WTC11 (cell line): ENCODE results near the gene FSD2. TPM values are rescaled to one million over a fixed set of nuclear protein-coding genes. Genes with fewer than 3 reads are reported as not detected.

Experiments used
- ATAC-seq: fragments of 200-7000 bp; cut with Tn5 transposase; 2 replicates; pipeline ENCODE4 v1.10.0; 2021; ENCODE audit warnings: mild to moderate bottlenecking, moderate library complexity
- CTCF ChIA-PET: fragments of 300-600 bp; sonication (Branson Sonifier 250); formaldehyde crosslinking; loops from one replicate; lab custom pipeline; 2021; ENCODE audit warnings: antibody characterized with exemption; lab: Charles Lee
- POLR2A ChIA-PET: fragments of 350-600 bp; sonication (Branson Sonifier 250); formaldehyde crosslinking; loops from one replicate; lab custom pipeline; 2021; ENCODE audit warnings: antibody characterized with exemption; lab: Charles Lee
- DNase-seq: peaks from one replicate; pipeline ENCODE4 v3.0.0; 2021; ENCODE audit warnings: low spot score
- H3K27ac Mint-ChIP-seq: 2 replicates; pipeline ENCODE4 v1.8.0; 2021; ENCODE audit warnings: mixed read lengths
- H3K27me3 Mint-ChIP-seq: 2 replicates; pipeline ENCODE4 v1.8.0; 2021; ENCODE audit warnings: low read depth, mild to moderate bottlenecking, moderate library complexity, mixed read lengths
- H3K36me3 Mint-ChIP-seq: 2 replicates; pipeline ENCODE4 v1.8.0; 2021; ENCODE audit warnings: mixed read lengths
- H3K4me1 Mint-ChIP-seq: 2 replicates; pipeline ENCODE4 v1.8.0; 2022; ENCODE audit warnings: mixed read lengths
- H3K4me3 Mint-ChIP-seq: 2 replicates; pipeline ENCODE4 v1.8.0; 2021; ENCODE audit warnings: mild to moderate bottlenecking, moderate library complexity, mixed read lengths
- H3K9me3 Mint-ChIP-seq: 2 replicates; pipeline ENCODE4 v1.8.0; 2021; ENCODE audit warnings: mixed read lengths
- ATF1 ChIP-seq: sonication (generic); formaldehyde crosslinking; IDR thresholded peaks from 2 replicates; pipeline ENCODE4 v1.8.1; 2023; ENCODE audit warnings: mild to moderate bottlenecking, moderate library complexity, missing genetic modification reagents
- EMX1 ChIP-seq: fragments of 250-450 bp; sonication (Bioruptor Pico); IDR thresholded peaks from 2 replicates; pipeline ENCODE4 v1.8.0; 2021; ENCODE audit warnings: mild to moderate bottlenecking
- FOXJ3 ChIP-seq: sonication (generic); formaldehyde crosslinking; IDR thresholded peaks from 2 replicates; pipeline ENCODE4 v1.9.0; 2021; ENCODE audit warnings: missing genetic modification reagents, mild to moderate bottlenecking, borderline replicate concordance
- FOXK1 ChIP-seq: sonication (generic); formaldehyde crosslinking; IDR thresholded peaks from 2 replicates; pipeline ENCODE4 v1.8.0; 2022; ENCODE audit warnings: mild to moderate bottlenecking, moderate library complexity, missing genetic modification reagents
- FOXP1 ChIP-seq: sonication (generic); formaldehyde crosslinking; IDR thresholded peaks from 2 replicates; pipeline ENCODE4 v1.8.0; 2022; ENCODE audit warnings: missing genetic modification reagents, mild to moderate bottlenecking, moderate library complexity, borderline replicate concordance
- JAZF1 ChIP-seq: fragments of 250-450 bp; sonication (Bioruptor Pico); IDR thresholded peaks from 2 replicates; pipeline ENCODE4 v1.9.0; 2021; ENCODE audit warnings: moderate library complexity, mild to moderate bottlenecking, inconsistent platforms
- MYBL2 ChIP-seq: sonication (generic); formaldehyde crosslinking; IDR thresholded peaks from 2 replicates; pipeline ENCODE4 v1.8.1; 2023; ENCODE audit warnings: mild to moderate bottlenecking, moderate library complexity, missing genetic modification reagents
- NR1H2 ChIP-seq: sonication (generic); formaldehyde crosslinking; IDR thresholded peaks from 2 replicates; pipeline ENCODE4 v1.9.0; 2021; ENCODE audit warnings: mild to moderate bottlenecking, moderate library complexity, missing genetic modification reagents
- PRRX2 ChIP-seq: fragments of 250-450 bp; sonication (Bioruptor Pico); IDR thresholded peaks from 2 replicates; pipeline ENCODE4 v1.8.0; 2021; ENCODE audit warnings: mild to moderate bottlenecking
- ZNF263 ChIP-seq: sonication (generic); formaldehyde crosslinking; IDR thresholded peaks from 2 replicates; pipeline ENCODE4 v1.8.1; 2022; ENCODE audit warnings: low read depth, mild to moderate bottlenecking, moderate library complexity, missing genetic modification reagents
- ZNF396 ChIP-seq: fragments of 250-450 bp; sonication (Bioruptor Pico); IDR thresholded peaks from 2 replicates; pipeline ENCODE4 v1.8.0; 2021; ENCODE audit warnings: mild to moderate bottlenecking, moderate library complexity, borderline replicate concordance
- ZNF416 ChIP-seq: fragments of 250-450 bp; sonication (Bioruptor Pico); IDR thresholded peaks from 2 replicates; pipeline ENCODE4 v1.9.0; 2021; ENCODE audit warnings: mild to moderate bottlenecking, inconsistent platforms
- total RNA-seq: library from RNA; stranded (reverse); gene quantifications from 3 replicates; pipeline ENCODE4 v1.2.3, GENCODE V29; 2021
- TF ChIP-seq, protein P1 (sequence below): sonication (generic); formaldehyde crosslinking; IDR thresholded peaks from 2 replicates; pipeline ENCODE4 v1.8.1; 2023; ENCODE audit warnings: mild to moderate bottlenecking, missing genetic modification reagents, moderate library complexity
- TF ChIP-seq, protein P2 (sequence below): sonication (generic); formaldehyde crosslinking; IDR thresholded peaks from 2 replicates; pipeline ENCODE4 v1.8.0; 2023; ENCODE audit warnings: missing genetic modification reagents, mild to moderate bottlenecking, borderline replicate concordance
- TF ChIP-seq, protein P3 (sequence below): sonication (generic); formaldehyde crosslinking; IDR thresholded peaks from 2 replicates; pipeline ENCODE4 v1.8.0; 2022; ENCODE audit warnings: mild to moderate bottlenecking, missing genetic modification reagents
- TF ChIP-seq, protein P4 (sequence below): sonication (generic); formaldehyde crosslinking; IDR thresholded peaks from 2 replicates; pipeline ENCODE4 v1.8.1; 2022; ENCODE audit warnings: mild to moderate bottlenecking, moderate library complexity, missing genetic modification reagents
- TF ChIP-seq, protein P5 (sequence below): fragments of 250-450 bp; sonication (Bioruptor Pico); IDR thresholded peaks from 2 replicates; pipeline ENCODE4 v1.9.0; 2021; ENCODE audit warnings: mild to moderate bottlenecking, borderline replicate concordance

The FSD2 gene
- total RNA-seq, 1 experiment from 2014 or later: not detected

DNA sequence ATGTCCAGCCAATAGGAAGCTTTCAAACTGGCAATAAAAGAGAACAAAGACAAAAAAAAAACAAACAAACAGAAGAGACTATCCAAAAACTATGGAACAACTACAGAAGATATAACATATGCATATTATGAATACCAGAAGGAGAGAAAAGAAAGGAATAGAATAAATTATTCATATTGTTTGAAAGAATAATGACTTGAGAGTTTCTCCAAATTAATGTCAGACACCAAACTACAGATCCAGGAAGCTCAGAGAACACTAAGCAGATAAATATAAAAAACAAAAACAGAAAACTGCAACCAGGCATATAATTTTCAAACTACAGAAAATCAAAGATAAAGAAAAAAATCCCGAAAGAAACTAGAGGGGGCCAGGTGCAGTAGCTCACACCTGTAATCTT is 62.1 kb downstream of the FSD2 start:
- TF ChIP-seq ZNF396 (CRISPR knock-in tag): no peak
- TF ChIP-seq PRRX2 (CRISPR knock-in tag): no peak
- TF ChIP-seq JAZF1 (CRISPR knock-in tag): no peak
- TF ChIP-seq FOXJ3 (CRISPR knock-in tag): no peak
- TF ChIP-seq FOXK1: no peak
- TF ChIP-seq FOXP1 (CRISPR knock-in tag): no peak
- TF ChIP-seq, protein P1, sequence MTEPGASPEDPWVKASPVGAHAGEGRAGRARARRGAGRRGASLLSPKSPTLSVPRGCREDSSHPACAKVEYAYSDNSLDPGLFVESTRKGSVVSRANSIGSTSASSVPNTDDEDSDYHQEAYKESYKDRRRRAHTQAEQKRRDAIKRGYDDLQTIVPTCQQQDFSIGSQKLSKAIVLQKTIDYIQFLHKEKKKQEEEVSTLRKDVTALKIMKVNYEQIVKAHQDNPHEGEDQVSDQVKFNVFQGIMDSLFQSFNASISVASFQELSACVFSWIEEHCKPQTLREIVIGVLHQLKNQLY: no peak
- TF ChIP-seq, protein P2, sequence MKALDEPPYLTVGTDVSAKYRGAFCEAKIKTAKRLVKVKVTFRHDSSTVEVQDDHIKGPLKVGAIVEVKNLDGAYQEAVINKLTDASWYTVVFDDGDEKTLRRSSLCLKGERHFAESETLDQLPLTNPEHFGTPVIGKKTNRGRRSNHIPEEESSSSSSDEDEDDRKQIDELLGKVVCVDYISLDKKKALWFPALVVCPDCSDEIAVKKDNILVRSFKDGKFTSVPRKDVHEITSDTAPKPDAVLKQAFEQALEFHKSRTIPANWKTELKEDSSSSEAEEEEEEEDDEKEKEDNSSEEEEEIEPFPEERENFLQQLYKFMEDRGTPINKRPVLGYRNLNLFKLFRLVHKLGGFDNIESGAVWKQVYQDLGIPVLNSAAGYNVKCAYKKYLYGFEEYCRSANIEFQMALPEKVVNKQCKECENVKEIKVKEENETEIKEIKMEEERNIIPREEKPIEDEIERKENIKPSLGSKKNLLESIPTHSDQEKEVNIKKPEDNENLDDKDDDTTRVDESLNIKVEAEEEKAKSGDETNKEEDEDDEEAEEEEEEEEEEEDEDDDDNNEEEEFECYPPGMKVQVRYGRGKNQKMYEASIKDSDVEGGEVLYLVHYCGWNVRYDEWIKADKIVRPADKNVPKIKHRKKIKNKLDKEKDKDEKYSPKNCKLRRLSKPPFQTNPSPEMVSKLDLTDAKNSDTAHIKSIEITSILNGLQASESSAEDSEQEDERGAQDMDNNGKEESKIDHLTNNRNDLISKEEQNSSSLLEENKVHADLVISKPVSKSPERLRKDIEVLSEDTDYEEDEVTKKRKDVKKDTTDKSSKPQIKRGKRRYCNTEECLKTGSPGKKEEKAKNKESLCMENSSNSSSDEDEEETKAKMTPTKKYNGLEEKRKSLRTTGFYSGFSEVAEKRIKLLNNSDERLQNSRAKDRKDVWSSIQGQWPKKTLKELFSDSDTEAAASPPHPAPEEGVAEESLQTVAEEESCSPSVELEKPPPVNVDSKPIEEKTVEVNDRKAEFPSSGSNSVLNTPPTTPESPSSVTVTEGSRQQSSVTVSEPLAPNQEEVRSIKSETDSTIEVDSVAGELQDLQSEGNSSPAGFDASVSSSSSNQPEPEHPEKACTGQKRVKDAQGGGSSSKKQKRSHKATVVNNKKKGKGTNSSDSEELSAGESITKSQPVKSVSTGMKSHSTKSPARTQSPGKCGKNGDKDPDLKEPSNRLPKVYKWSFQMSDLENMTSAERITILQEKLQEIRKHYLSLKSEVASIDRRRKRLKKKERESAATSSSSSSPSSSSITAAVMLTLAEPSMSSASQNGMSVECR (CRISPR knock-in tag): no peak
- TF ChIP-seq ZNF263: no peak
- TF ChIP-seq EMX1 (CRISPR knock-in tag): no peak
- TF ChIP-seq MYBL2 (CRISPR knock-in tag): no peak
- no peak for TF ChIP-seq NR1H2 (CRISPR knock-in tag)
- no peak for TF ChIP-seq ZNF416 (CRISPR knock-in tag)
- TF ChIP-seq, protein P3, sequence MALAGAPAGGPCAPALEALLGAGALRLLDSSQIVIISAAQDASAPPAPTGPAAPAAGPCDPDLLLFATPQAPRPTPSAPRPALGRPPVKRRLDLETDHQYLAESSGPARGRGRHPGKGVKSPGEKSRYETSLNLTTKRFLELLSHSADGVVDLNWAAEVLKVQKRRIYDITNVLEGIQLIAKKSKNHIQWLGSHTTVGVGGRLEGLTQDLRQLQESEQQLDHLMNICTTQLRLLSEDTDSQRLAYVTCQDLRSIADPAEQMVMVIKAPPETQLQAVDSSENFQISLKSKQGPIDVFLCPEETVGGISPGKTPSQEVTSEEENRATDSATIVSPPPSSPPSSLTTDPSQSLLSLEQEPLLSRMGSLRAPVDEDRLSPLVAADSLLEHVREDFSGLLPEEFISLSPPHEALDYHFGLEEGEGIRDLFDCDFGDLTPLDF (CRISPR knock-in tag): no peak
- TF ChIP-seq, protein P4, sequence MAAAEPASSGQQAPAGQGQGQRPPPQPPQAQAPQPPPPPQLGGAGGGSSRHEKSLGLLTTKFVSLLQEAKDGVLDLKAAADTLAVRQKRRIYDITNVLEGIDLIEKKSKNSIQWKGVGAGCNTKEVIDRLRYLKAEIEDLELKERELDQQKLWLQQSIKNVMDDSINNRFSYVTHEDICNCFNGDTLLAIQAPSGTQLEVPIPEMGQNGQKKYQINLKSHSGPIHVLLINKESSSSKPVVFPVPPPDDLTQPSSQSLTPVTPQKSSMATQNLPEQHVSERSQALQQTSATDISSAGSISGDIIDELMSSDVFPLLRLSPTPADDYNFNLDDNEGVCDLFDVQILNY (CRISPR knock-in tag): no peak
- TF ChIP-seq ATF1: no peak
- TF ChIP-seq, protein P5, sequence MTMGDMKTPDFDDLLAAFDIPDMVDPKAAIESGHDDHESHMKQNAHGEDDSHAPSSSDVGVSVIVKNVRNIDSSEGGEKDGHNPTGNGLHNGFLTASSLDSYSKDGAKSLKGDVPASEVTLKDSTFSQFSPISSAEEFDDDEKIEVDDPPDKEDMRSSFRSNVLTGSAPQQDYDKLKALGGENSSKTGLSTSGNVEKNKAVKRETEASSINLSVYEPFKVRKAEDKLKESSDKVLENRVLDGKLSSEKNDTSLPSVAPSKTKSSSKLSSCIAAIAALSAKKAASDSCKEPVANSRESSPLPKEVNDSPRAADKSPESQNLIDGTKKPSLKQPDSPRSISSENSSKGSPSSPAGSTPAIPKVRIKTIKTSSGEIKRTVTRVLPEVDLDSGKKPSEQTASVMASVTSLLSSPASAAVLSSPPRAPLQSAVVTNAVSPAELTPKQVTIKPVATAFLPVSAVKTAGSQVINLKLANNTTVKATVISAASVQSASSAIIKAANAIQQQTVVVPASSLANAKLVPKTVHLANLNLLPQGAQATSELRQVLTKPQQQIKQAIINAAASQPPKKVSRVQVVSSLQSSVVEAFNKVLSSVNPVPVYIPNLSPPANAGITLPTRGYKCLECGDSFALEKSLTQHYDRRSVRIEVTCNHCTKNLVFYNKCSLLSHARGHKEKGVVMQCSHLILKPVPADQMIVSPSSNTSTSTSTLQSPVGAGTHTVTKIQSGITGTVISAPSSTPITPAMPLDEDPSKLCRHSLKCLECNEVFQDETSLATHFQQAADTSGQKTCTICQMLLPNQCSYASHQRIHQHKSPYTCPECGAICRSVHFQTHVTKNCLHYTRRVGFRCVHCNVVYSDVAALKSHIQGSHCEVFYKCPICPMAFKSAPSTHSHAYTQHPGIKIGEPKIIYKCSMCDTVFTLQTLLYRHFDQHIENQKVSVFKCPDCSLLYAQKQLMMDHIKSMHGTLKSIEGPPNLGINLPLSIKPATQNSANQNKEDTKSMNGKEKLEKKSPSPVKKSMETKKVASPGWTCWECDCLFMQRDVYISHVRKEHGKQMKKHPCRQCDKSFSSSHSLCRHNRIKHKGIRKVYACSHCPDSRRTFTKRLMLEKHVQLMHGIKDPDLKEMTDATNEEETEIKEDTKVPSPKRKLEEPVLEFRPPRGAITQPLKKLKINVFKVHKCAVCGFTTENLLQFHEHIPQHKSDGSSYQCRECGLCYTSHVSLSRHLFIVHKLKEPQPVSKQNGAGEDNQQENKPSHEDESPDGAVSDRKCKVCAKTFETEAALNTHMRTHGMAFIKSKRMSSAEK (CRISPR knock-in tag): no peak
- Mint-ChIP-seq H3K27me3 (no peaks in the 10 kb centered on the region), H3K4me3 (no peak overlapping the region), H3K27ac (no peak overlapping the region), H3K4me1 (peaks cover 10% of the 10 kb centered on the region), H3K36me3 (0 out of 2 replicates have a peak, but pooled peaks cover 3% of the 10 kb centered on the region), H3K9me3 (no peaks in the 10 kb centered on the region)
- ChIA-PET POLR2A (interaction anchor here (0.6 kb wide), 1 partner anchor 18 kb away, joined by 4 read pairs; no protein-coding TSS in a partner anchor), CTCF (interaction anchor here (0.6 kb wide), 1 partner anchor 34 kb away, joined by 3 read pairs; no protein-coding TSS in a partner anchor)
- ATAC-seq: no peak
- no peak for DNase-seq
